Measurements from ENCODE around the gene LRRC2. TPM values are rescaled to one million over a fixed set of nuclear protein-coding genes. Genes with fewer than 3 reads are reported as not detected.
"Not testable (repeated sequence)": the region's sequence is repeated elsewhere in the genome, so short reads cannot be mapped to it uniquely, and the experiment has no call there.

The LRRC2 gene
- total RNA-seq, 1 donor from 2014 or later = 0.87 TPM

DNA sequence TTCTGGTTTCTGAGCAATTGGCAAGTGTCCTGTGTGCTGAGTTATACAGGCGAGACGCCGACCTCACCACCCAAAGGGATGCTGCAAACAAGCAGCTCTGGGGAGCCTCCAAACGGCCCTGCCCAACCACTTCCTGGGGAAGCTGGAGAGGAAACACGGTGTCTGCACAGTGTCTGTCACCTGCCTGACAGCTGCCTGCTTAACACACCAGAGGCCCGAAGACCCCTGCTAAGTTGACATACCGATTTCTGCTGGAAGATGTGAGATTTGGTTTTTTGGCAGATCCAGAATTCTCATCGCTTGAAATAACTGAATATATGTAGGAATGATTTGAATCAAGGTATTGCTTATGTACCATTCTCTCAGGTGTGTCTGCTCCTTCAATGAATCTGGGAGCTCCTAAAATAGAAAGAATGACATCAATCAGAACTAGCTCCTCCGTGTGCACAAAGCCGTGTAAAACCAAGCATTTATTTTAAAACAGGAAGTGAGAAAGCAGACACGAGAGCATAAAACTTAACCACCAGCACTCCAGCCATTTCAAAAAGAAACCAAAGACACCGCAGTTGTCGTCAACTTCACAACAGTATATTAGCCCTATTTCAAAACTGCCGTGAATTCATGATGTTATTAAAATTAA lies 27.2 kb downstream of the LRRC2 start:
- H3K4me1 Mint-ChIP-seq = peaks cover 16% of the 10 kb centered on the region
- no peak overlapping the region for H3K27ac Mint-ChIP-seq
- TF ChIP-seq, protein P1, sequence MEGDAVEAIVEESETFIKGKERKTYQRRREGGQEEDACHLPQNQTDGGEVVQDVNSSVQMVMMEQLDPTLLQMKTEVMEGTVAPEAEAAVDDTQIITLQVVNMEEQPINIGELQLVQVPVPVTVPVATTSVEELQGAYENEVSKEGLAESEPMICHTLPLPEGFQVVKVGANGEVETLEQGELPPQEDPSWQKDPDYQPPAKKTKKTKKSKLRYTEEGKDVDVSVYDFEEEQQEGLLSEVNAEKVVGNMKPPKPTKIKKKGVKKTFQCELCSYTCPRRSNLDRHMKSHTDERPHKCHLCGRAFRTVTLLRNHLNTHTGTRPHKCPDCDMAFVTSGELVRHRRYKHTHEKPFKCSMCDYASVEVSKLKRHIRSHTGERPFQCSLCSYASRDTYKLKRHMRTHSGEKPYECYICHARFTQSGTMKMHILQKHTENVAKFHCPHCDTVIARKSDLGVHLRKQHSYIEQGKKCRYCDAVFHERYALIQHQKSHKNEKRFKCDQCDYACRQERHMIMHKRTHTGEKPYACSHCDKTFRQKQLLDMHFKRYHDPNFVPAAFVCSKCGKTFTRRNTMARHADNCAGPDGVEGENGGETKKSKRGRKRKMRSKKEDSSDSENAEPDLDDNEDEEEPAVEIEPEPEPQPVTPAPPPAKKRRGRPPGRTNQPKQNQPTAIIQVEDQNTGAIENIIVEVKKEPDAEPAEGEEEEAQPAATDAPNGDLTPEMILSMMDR (IDR thresholded peaks at IDR 0.05; ENCODE audit: unreplicated experiment) = no peak
- no peaks in the 10 kb centered on the region for H3K36me3 Mint-ChIP-seq
- H3K9me3 Mint-ChIP-seq = peaks cover 3% of the 10 kb centered on the region
- H3K27me3 Mint-ChIP-seq (ENCODE audit: low read depth) = peaks cover 14% of the 10 kb centered on the region
- no peak for DNase-seq (ENCODE audit: low spot score in 2 of 2, unreplicated experiment in 2 of 2)
- no peak overlapping the region for H3K4me3 Mint-ChIP-seq

DNA sequence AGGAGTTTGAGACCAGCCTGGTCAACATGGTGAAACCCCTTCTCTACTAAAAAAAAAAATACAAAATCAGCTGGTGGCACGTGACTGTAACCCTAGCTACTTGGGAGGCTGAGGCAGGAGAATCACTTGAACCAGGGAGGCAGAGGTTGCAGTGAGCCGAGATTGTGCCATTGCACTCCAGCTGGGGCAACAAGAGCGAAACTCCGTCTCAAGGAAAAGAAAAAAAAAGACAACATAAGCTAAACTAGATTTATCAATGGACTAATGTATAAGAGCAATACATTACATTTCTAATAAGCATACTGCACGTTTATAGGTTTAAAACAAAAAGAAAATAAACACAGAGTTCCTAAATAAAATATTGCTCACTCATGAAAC lies 27.7 kb downstream of the LRRC2 start:
- H3K9me3 Mint-ChIP-seq; H3K4me3 Mint-ChIP-seq; DNase-seq (ENCODE audit: low spot score in 2 of 2, unreplicated experiment in 2 of 2); H3K36me3 Mint-ChIP-seq; H3K27ac Mint-ChIP-seq: not testable (repeated sequence)
- Mint-ChIP-seq H3K4me1 (peaks cover 16% of the 10 kb centered on the region), H3K27me3 (ENCODE audit: low read depth) (peaks cover 14% of the 10 kb centered on the region)

DNA sequence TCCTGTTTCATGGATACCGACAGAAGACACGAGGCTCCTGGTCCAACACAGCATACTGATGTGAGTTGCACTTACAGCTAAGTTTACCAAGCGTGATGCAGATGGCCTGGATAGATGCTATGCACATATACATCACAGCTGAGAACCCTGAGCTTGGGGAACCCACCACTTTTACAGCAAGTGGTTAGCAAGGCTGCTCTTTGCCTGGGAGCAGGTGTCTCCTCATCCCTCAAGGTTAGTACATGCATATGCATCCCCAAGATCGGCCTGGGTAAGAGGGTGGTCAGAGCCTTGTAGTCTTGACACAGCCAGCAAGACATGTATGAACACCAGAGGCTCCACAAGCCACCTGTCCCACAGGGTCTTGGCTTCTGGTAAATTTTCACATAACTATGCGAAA lies 28.3 kb downstream of the LRRC2 start:
- H3K4me3 Mint-ChIP-seq = no peak overlapping the region
- no peaks in the 10 kb centered on the region for H3K36me3 Mint-ChIP-seq
- DNase-seq (ENCODE audit: low spot score in 2 of 2, unreplicated experiment in 2 of 2) = no peak
- no peak overlapping the region for H3K27ac Mint-ChIP-seq
- TF ChIP-seq, protein P1 (IDR thresholded peaks at IDR 0.05; ENCODE audit: unreplicated experiment) = no peak
- H3K9me3 Mint-ChIP-seq = peaks cover 3% of the 10 kb centered on the region
- peaks cover 13% of the 10 kb centered on the region for H3K4me1 Mint-ChIP-seq
- H3K27me3 Mint-ChIP-seq (ENCODE audit: low read depth) = peaks cover 14% of the 10 kb centered on the region

DNA sequence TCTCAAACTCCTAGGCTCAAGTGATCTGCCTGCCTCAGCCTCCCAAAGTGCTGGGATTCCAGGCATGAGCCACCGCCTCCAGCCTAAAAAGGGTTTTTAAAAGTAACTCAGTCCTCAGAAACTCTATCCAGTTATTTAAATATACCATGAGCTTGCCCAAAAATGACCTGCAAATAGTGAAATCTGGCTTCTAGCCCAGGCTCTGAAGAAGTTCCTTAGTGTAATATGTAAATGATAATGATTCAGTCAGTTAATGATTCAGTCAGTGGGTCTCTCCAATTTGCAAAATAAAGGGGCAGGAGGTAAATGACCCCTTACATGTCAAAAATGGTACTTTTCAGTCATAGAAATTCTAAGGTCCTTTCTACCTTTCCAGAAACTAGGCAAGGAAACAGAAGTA lies 28.8 kb downstream of the LRRC2 start:
- TF ChIP-seq, protein P1 (IDR thresholded peaks at IDR 0.05; ENCODE audit: unreplicated experiment) = no peak
- Mint-ChIP-seq H3K27ac (no peak overlapping the region), H3K4me3 (no peak overlapping the region), H3K36me3 (no peaks in the 10 kb centered on the region), H3K27me3 (ENCODE audit: low read depth) (peaks cover 14% of the 10 kb centered on the region), H3K9me3 (peaks cover 3% of the 10 kb centered on the region), H3K4me1 (peaks cover 8% of the 10 kb centered on the region)
- no peak for DNase-seq (ENCODE audit: low spot score in 2 of 2, unreplicated experiment in 2 of 2)

DNA sequence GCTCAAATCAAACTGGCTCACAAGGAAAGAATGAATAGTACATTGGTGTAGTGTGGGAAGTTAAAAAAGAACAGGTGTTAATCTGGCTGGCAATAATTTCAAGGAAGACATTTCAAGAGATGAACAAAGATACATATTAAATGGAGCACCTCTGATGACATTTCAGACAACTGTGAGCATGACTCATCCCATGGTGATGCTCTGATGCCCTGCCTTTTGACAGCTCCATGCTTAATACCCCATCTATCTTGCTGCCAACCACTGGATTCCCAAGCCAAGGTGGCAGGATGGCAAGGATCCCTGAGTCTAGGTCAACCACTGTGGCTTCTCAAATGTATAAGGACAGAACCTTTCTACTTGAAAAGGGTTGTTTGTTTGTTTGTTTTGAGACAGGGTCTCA lies 29.3 kb downstream of the LRRC2 start:
- H3K36me3 Mint-ChIP-seq = no peaks in the 10 kb centered on the region
- TF ChIP-seq, protein P1 (IDR thresholded peaks at IDR 0.05; ENCODE audit: unreplicated experiment) = no peak
- no peak overlapping the region for H3K27ac Mint-ChIP-seq
- H3K4me3 Mint-ChIP-seq = no peak overlapping the region
- peaks cover 3% of the 10 kb centered on the region for H3K9me3 Mint-ChIP-seq
- peaks cover 7% of the 10 kb centered on the region for H3K4me1 Mint-ChIP-seq
- DNase-seq (ENCODE audit: low spot score in 2 of 2, unreplicated experiment in 2 of 2) = no peak
- H3K27me3 Mint-ChIP-seq (ENCODE audit: low read depth) = peaks cover 14% of the 10 kb centered on the region

DNA sequence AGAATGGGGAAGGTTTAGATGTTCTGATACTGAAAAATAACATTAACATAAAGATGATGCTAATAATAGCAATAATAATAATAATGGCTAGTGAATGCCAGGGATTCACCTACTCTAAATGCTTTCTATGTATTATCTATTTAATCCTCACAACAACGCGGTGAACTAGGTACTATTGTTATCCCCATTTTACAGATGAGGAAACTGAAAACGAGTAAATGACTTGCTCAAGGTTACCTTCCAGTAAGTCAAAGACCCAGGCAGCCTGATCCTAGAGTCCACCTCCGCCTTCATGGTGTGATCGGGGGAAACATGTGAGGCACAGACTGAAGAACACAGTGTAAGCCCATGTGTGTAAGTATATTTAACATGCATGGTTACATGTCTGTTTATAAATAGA lies 30.4 kb downstream of the LRRC2 start:
- H3K27ac Mint-ChIP-seq = no peak overlapping the region
- no peaks in the 10 kb centered on the region for H3K36me3 Mint-ChIP-seq
- peaks cover 7% of the 10 kb centered on the region for H3K4me1 Mint-ChIP-seq
- H3K4me3 Mint-ChIP-seq = no peak overlapping the region
- H3K9me3 Mint-ChIP-seq = peaks cover 3% of the 10 kb centered on the region
- no peak for DNase-seq (ENCODE audit: low spot score in 2 of 2, unreplicated experiment in 2 of 2)
- peaks cover 17% of the 10 kb centered on the region for H3K27me3 Mint-ChIP-seq (ENCODE audit: low read depth)
- TF ChIP-seq, protein P1 (IDR thresholded peaks at IDR 0.05; ENCODE audit: unreplicated experiment) = no peak
